ENCODE results near the gene ZNF519.
"Not testable (repeated sequence)": the region's sequence is repeated elsewhere in the genome, so short reads cannot be mapped to it uniquely, and the experiment has no call there.

ZNF519 gene

DNA sequence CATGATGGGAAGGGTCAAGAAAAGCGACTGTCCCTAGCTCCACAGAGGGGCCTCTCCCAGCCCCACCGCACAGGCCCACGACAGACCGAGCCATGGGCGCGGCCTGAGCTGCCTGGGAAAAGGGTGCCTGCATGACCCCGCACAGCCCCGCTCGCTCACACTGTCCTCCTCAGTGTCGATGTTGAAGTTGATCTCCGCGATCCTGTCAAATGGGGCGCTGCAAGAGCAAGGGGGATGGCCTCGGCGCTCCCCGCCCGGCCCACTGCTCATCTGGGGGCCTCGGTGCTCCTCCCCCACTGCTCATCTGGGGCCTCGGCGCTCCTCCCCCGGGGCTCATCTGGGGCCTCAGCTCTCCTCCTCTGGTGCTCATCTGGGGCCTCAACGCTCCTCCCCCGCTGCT is 14.5 kb upstream of the ZNF519 start:
- DNase-seq = not testable (repeated sequence)

GRCh38 chr18:14145581-14146338 is 13.5 kb upstream of the ZNF519 start:
- not testable (repeated sequence) for DNase-seq

DNA sequence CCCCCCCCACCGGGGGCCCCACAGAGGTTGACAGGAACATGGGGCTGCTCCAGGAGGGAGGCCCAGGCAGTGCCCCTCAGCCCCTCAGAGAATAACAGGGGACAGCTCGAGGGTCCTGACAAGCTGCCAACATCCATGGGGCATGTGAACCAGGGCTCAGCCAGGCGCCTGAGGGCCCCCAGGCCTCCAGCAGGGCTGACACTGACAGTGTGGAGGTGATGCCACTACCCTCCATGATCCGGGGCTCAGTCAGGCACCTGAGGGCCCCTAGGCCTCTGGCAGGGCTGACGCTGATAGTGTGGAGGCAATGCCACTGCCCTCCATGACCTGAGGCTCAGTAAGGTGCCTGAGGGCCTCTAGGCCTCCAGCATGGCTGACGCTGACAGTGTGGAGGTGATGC is 12.8 kb upstream of the ZNF519 start:
- not testable (repeated sequence) for DNase-seq

GRCh38 chr18:14144628-14144895 is 12.3 kb upstream of the ZNF519 start:
- no peak for DNase-seq

- DNase-seq = not testable (repeated sequence)
Observed at GRCh38 chr18:14143871-14144627, 11.8 kb upstream of the ZNF519 start.

- DNase-seq = not testable (repeated sequence)
Observed at GRCh38 chr18:14143396-14143795, 11.2 kb upstream of the ZNF519 start.

GRCh38 chr18:14142177-14142576 is 9.9 kb upstream of the ZNF519 start:
- not testable (repeated sequence) for DNase-seq

DNA sequence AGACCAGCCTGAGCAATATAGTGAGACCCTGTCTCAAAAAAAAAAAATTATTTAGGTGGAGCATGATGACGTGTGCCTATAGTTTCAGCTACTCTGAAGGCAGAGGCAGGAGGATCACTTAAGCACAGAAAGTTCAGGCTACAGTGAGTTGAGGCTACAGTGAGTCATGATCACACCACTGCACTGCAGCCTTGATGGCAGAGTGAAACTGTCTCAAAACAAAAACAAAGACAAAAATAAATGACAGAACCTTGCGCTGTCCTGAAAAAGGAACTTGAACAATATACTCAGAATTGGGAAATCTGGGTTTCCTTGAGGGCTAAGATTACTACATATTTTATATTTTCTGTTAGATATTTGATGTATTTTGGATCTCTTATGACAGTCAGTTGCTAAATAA is 7.3 kb upstream of the ZNF519 start:
- not testable (repeated sequence) for DNase-seq

DNA sequence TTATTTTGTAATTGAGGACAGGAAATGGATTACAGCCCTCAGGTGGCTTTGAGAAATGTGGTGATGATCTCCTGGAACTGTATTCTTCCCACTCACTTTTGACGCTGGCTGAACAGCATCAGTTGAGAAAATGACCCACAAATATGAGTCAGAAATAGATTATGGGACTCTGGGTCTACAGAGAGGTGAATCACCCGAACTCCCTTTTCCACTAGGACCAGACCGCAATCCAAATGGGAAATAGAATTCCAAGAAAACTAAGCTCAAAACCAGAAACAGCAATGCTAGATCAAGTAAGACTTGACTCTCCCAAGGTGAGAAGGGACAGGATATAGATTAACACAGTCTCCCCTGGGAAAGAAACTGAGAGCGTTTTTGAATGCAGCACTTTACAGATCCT is 5.7 kb upstream of the ZNF519 start:
- not testable (repeated sequence) for DNase-seq

DNA sequence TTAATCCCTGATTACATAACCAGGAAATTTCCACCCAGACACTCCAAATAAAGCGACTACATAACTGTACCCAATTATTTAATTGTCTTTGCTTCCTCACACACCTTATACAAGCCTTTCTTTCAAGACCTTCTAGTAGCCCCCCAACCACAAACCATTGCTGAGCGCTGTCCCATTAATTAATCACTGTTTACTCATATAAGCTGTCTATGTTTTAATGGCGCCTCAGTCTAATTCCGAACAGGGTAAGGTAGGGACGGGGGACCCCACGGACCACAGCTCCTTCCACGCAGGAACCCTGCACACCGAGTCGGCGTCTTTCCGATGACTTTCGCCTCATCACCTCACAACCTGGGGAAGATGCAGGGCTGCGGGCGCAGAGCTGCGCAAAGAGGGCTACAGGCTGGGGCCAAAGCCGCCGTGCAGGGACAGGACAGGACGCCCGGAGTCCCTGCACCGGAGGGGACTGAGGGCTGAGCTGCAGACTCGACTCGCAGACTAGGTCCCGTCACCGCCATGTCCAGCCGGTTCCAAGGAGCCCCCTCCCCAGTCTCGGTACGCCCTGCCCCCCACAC is 452 bp downstream of the ZNF519 start:
- not testable (repeated sequence) for DNase-seq

DNA sequence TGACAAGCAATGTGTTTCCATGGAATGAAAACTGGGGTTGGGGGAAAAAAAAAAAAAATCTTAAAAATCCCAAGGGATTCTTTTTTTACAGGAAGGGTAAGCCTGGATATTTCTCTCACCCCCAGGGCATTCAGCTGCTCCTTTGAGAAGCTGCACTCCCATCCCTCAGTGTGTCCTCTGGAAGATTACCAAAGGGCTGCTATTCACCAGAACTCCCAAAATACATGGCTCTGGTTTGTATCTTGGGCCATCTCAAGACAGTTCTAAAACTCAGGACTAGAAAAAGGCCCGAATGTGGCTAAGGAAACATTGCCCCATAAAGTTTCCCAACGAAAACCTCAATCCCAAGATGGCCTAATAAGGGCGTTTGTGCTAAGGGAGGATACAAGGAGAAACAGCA is 1.4 kb downstream of the ZNF519 start:
- not testable (repeated sequence) for DNase-seq

- DNase-seq = no peak
Observed at GRCh38 chr18:14124689-14125088, 7.5 kb downstream of the ZNF519 start.

- no peak for DNase-seq
Observed at GRCh38 chr18:14122097-14122496, 10.1 kb downstream of the ZNF519 start.

- no peak for DNase-seq
Observed at GRCh38 chr18:14120926-14121325, 11.3 kb downstream of the ZNF519 start.

DNA sequence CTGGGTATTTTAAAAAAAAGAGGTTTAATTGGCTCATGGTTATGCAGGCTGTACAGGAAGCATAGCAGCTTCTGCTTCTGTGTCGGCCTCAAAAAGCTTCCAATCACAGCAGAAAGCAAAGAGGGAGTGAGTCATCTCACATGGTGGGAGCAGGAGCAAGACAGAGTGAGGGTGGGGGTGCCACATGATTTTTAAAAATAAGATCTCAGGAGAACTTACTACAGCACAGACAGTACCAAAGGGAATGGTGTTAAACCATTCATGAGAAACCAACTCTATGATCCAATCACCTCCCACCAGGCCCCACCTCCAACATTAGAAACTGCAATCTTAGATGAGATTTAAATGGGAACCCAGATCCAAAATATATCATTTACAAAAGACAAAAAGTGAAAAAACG is 14.6 kb downstream of the ZNF519 start:
- no peak for DNase-seq

DNA sequence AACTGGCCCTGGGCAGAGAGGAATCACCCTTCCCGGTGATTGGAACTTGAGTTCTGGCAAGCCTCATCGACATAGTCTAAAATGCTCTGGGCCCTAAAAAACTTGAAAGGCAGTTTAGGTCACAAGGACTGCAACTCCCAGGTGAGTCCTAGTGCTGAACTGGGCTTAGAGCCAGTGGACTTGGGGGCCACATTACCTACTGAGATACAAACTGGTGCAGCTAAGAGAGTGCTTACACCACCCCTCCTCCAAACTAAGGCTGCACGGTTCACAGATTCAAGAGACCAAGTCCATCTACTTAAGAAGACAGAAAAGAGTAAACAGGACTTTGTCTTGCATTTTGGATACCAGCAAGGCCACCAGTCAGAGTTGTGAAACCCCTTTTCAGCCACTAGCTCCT is 25.3 kb downstream of the ZNF519 start:
- no peak for DNase-seq

DNA sequence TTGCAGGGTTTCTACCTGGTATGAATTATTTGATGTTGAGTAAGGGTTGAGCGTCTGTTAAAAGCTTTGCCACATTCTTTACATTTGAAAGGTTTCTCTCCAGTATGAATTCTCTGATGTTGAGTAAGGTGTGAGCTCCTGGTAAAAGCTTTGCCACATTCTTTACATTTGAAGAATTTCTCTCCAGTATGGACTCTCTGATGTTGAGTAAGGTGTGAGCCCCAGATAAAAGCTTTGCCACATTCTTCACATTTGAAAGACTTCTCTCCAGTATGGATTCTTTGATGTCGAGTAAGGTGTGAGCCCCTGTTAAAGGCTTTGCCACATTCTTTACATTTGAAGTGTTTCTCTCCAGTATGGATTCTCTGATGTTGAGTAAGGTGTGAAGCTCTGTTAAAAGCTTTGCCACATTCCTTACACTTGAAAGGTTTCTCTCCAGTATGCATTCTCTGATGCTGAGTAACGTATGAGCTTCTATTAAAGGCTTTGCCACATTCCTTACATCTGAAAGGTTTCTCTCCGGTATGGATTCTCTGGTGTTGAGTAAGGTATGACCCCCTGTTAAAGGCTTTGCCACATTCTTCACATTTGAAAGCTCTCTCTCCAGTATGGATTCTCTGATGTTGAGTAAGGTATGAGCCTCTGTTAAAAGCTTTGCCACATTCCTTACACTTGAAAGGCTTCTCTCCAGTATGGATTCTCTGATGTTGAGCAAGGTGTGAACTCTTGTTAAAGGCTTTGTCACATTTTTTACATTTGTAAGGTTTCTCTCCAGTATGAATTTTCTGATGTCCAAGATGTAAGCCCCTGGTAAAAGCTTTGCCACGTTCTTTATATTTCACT is 27.1 kb downstream of the ZNF519 start:
- no peak for DNase-seq

DNA sequence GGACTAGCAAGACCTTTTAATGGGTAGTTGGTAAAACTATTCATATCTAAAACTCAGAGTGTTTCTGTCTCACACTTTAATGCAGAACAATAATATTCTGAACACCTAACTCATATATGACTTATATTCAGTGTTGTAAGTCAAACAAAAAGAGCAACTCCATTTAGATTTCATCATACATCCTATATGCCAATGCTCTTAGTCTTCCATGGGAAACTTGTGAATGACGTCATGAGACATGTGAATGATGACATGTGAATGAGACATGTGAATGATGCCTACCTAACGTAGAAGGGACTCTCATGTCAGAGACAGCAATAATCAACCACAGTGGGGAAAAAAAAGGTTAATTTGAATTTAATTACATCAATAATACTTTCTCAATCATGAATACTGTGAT is 28.0 kb downstream of the ZNF519 start:
- no peak for DNase-seq

DNA sequence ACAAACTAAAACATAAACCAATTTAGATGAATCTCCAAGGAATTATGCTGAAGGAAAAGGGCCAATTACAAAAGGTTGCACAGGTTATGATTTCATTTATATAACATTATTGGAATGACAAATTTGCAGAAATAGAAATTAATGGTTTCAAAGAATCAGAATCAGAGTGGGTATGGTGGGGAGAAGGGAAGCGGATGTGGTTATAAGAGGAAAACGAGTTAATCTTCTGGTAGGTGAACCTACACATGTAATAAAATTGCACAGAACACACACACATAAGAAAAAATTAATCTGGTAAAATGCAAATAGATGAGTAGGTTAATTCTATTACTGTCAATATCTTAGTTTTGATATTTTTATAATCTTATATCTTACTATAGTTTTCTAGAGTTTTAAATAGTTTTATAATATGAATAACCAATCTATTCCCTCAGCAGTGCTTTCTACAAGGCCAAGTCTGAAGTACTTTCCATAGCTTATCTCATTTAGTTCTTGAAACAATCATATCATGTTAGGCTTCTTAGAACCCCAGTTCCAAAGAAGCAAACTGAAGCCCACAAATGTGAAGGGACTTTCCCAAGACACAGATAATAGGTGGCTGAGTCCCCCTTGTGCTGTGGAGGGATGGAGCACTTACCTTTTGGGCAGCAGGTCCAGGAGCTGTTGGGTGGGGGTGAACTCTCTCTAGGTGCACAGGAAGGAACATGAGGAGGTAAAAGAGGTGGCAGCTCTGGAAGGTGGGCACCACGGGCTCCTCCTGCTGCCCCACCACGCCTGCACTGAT is 31.5 kb downstream of the ZNF519 start:
- DNase-seq = no peak

DNA sequence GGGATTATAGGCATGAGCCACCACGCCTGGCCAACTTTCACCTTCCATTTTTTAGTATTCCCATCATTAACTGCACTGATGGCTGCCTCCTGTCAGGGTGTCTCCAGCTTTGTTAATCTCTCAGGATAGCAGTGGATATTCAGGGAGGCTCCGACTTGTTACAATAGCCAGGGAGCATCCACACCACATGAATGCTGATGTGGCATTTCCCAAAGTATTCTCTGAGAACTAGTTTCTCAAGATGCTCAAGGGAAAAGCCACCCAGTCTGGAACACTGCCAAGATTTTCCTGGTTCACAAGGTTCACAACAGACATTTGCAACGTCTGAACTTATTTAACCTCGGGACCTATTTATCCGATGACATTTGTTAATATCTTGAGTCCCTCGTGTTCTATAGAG is 33.8 kb downstream of the ZNF519 start:
- DNase-seq = no peak

DNA sequence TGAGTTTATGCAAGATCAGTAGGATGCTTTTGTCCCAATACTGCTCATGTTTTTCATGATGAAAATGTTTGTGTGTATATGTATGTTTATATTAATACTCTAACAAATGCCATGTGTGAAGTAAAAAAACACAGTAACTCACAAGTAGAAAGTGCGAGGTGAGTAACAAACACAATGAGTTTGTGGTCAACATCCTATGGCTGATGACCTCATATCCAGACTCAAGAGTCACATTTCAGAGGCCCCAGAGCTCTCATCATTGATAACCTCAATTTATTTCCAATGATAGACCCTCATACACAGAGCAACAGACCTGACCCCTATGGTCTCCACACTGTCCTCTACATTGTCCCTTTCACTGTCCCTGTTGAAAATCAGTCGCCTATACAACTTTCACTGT is 34.5 kb downstream of the ZNF519 start:
- DNase-seq = no peak

DNA sequence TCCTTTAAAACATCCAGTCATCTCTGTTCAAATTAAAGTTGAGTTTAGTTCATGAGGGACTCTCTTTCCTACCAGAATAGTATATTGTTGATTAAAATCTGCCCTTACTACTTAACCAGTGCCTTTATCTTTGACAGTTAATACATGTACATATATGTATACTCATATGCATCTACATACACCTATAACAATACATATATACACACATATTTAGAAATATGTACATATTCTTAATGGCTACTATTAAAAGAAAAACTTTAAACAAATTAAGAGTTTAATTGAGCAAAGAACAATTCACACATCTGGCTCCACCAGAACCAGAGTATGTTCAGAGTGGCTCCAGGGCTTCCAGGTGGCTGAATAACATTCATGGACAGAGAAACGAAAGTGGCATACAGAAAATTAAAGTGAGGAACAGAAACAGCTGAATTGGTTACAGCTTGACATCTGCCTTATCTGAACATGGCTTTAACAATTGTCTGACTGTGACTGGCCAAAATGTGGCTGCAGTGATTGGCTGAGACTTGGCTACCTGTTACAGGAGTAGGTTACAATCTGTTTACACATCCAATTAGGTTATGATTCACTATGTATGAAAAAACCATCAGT is 38.8 kb downstream of the ZNF519 start:
- no peak for DNase-seq

Data from NCI-H774 (cell line).